HG03442 (cell line): ENCODE measurements around the gene COQ9.

Experiments used
- ATAC-seq: cut with Tn5 transposase; IDR thresholded peaks from one replicate; pipeline ENCODE4 v1.9.1; 2021; ENCODE audit warnings: mild to moderate bottlenecking, moderate library complexity; ENCODE audit not compliant: unreplicated experiment

Gene COQ9

DNA sequence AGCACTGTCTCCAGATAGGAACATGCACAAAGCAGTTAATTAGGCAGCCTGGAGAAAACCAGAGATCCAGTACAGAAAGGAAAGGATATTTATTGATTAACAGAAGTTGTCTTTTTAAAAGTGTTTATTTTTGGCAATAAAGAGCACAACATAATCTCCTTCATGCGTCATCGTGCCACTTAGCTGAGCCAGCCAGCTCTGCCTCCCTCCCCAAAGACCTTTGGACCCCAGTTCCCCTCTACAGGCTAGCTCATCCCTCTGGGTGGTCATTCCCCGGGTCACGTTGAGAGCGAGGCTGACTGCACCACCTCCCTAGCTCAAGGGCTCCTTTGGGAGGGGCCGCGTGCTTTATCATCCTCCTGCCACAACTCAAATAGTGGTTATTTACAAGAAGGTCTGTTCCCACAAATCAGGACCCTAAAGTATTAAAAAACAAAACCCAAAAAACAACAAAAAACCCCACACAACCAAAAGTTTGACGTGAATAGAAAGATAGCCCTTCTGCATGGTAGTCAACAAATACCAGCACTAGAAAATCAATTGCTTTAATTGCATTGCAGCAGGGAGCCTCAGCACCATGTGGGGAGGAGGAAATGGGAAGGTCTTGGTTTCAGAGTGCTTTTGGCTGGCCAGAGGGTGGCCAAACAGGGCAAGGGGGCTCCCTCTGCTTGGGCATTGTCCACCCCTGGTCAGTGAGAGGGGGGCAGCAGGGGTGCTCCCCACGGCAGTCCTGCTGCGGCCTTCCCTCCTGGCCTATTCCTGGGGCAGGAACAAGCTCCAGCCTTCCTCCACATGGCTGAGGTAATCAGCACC is 24.8 kb downstream of the COQ9 start:
- no peak for ATAC-seq

DNA sequence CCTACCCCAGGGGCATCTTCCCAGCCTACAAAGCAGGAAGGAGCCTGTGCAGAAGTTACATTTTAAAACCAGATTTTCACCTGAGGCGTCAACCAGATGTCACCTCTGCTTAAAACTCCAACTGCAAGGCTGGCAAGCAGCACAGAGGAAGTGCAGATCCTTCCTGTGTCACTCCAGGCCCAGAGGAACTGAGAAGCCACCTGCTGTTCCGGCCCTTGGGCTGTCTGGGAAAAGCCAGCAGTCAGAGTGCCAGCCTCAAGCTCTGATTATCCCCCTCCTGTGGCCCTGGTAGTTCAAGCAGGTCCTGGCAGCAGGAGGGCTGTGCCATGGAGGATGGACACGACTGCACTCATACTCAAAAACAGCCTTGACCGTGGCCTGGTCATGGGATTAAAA is 25.4 kb downstream of the COQ9 start:
- ATAC-seq = no peak

DNA sequence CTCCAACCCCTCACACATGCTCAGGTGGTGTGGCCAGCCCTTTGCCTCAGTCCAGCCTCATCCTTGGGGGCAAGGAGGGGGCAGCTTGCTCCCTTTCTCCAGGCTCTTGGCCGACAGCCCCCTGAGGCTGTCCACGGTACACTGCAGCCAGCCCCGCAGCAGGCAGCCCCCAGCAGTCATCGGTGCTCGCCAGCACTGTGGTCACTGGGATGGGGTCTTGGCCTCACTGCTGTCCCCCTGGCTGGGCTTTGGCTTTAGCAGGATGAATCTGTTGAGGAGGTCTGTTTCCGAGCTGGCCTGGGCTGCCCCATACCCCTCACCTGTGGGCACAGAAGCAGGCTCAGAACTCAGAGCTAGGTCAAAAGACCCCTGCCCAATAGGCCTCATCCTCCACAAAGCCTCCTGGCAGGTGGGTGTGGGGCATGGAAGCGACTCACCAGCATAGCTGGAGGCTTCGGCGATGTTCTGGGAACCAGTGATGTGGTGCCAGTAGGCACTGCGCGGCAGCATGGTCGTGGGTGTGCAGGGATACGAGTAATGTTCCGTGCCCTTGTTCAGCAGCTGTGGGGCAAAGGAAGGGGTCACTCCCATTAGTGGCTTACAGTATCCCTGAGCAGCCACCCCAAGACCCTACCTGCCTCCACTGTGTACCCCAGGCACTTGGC is 26.0 kb downstream of the COQ9 start:
- ATAC-seq = no peak

DNA sequence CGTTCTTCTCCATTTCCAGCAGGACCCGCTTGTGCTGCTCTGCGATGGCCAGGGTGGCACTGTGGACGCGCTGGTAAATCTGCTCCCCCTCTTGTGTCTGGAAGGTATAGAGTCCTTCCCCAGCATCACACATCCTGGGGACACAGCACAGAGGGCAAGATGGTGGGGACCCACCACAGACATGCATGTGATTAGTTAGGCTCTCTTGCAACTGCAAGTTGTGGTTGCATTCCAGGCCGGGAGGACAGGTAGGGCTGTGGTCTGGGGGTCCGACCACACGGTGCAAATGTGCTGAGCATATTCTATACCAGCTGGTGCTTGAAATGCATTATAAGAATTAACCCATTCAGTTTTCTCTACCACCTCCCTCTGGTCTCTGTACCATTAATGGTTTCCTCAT is 26.6 kb downstream of the COQ9 start:
- ATAC-seq = no peak

DNA sequence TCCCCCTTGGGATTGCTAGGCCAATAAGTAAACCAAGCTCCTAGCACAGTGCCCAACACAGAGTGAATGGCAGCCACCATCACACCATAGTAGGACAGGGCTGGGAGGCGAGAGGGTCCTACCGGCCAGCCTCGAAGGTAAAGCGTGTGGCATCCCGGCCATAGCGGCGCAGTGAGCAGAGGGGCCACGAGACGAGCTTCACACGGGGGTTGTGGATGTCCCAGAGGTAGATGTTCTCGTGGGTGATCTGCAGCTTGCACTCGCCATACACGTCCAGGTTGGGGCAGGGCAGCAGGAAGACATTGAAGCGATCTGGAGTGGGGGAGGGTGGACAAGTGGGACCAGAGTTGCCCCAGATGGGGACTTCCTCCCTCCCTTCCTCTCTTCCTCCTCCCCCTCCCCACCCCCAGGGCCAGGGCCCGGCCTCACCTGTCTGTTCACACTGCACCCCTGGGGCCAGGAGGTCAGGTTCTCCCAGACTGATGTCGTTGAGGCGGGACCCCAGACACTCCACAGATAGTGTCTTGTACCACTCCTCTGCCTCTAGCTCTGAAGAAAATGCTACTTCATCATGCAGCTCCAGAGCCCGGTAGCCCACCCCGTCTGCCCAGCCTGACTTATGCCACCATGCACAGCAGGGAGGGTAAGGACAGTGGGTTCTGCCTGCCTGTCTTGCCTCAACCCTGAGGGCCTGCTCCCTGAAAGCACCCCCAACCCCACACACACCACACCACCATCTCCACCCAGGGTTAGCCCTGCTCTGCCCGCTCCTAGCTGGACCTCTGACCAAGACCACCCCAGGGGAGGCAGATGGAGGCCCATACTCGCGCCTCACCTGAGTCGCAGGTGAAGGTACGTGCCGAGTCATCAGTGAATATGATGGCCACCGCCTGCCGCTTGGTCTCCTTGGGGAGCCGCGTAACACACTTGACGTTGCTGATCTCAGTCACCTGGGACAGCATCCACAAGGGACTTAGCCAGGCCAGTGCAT is 27.7 kb downstream of the COQ9 start:
- no peak for ATAC-seq

DNA sequence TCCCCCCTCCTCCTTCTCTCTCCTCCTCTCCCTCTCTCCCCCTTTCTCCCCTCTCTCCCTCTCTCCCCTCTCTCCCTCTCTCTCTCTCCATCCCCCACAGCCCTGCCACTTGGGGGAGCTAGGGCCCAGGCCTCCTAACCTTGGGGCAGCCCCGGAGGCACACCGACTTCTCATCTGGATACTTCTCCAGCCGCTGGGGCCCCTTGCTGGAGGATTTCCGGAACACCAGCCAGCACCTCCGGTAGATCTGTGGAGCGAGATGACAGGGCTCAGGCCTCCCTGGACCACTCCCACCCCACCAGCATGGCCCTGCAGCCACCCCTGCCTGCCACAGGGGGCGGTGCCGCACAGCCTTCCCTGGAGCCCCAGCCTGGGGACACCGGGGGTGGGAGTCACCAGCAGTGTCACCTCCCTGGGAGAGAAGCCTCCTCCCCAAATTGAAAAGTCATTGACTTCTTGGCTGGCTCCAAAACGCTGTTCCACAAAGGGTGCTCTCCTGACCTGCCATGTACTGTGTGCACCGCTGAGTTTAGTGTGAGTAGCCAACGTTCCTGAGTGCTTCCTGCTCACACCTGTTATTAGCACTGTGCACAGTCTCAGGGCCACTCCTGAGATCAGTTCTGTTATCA is 28.5 kb downstream of the COQ9 start:
- peak; percentile 88 for ATAC-seq

DNA sequence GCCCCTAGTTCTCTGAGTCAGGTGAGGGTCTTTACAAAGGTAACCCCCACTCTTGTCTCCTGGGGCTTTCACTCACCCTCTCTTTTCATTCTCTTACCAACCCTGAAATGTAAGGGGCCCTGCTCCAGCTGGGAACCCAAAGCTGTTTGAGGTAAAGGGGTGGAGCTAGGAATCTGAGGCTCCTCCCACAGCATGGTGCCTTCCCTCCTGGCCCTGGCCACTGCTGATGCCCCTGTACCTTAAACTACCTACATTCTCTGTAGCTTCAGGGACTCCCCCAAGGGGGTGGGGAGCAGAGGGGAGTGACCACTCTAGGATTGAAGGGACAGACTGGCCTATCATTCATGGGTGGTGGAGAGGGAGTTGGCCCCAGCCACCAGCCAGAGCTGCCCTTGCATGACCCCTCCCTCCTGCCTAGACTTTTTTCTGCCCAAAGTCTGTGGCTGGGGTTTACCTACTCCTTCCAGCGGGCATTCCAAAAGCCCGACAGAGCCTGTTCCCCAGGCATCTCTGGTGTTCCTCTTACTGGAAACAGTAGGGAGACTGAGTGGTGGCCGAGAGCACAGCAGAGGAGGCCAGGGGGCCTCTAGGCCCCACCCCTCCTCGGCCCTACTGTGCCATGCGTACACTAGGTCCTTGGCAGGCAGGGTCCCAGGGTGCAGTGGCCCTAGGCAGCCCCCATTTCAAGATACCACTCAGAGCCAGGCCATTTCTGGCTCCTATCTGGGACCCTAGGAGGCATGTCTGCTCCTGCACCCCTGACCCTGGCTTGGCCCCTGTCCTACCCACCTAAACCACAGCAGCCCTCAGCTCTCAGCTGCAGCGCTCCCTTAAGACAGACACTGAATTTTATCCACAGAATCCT is 29.5 kb downstream of the COQ9 start:
- no peak for ATAC-seq

DNA sequence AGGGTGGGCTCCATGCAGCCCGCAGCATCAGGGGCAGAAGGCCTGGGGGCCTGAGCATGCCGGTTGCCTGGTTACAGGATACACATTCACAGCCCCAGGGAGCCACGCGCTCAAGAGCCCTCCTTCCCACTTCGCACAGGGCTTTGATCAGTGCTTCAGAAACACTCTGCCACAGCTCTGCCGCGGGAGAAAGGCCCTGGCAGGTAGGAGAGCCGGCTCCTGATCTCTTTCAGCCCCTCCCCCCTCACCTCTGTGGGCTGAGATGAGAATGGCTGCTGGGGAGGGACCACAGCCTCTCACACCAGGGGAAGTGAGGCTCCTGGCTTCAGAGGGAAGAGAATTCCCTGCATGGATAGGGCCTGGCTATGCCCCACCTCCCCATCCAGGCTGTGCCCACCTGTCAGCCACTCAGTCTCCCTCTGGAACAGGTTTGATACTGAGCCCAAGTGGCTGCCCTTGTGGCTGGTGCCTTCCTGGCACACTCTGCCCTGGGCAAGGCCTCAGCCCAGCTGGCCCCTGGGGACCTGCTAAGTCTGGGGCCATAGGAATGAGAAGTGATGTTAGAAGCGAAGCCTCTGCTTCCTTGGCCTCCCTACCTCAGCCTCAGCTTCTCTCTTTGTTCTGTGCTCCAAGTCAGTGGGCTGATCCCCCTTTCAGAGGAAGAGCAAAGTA is 30.4 kb downstream of the COQ9 start:
- ATAC-seq = no peak

DNA sequence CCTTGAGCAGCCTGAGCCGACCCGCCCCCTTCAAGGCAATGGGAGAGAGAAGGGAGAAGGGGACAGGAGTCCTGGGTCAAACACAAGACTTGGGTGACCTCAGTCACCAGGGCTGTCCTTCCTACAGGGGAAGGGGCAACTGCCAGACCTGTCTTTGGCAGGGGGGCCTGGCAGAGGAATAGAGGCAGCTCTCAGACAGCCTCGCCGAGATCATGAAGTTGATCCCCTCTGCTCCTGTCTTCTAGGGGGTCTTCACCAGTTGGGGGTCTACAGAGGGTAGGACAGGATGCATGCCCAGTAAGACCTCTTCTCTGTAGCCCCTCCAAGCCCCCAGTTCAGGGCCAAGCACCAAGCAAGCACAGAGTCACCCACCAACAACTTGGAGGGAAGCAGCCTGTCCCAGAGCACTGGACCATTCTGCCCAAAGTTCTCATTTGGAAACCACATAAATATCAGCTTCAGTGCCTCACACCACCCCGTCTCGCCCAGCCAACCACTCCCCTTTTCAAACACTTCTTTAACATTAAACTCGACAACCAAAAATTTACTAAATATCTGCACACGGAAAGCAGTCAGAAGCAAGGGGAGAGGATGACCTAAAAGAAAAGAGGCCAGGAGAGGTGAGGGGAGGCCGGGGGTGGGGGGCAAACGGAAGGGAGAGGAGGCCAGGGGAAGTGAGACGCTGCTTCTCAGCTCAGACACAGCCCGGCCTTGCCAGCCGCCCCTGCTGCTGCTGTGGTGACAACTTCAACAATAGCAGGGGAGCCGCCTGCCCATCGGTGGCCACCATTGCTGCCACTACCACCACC is 31.3 kb downstream of the COQ9 start:
- no peak for ATAC-seq

DNA sequence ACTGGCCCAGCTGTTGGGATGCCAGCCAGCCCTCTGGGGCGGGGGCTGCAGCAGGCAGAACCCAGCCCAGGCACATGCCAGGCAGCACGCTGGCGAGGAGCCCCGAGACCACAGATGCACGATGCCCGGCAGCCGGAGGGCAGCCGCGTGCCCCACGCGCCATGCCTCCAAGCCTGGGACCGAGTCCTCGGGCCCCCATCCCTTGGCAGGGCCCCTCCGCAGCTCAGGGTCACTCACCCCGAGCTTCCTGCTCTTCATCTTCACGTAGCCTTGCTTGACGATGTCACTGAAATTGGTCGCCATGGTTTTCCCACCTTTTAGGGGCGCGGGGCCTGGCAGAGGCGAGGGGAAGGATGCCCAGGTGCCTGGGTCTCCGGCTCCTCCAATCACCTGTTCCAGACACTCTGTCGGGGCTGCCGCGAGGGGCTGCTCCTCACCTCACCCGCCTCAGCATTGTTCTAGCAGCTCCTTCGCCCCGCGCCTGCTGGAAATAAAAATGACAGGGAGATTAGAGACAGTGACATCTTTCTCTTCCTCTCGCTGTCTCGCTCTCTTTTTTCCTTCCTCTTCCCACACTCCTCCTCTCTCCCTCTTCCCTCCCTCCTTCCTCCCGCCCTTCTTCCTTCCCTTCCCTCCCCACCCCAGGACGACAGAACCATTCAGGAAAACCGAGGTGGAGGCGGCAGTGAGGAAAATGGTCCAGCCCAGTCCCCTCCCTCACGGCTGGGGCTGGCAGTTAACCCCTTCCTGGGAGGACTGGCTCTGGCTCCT is 32.1 kb downstream of the COQ9 start:
- ATAC-seq = no peak

DNA sequence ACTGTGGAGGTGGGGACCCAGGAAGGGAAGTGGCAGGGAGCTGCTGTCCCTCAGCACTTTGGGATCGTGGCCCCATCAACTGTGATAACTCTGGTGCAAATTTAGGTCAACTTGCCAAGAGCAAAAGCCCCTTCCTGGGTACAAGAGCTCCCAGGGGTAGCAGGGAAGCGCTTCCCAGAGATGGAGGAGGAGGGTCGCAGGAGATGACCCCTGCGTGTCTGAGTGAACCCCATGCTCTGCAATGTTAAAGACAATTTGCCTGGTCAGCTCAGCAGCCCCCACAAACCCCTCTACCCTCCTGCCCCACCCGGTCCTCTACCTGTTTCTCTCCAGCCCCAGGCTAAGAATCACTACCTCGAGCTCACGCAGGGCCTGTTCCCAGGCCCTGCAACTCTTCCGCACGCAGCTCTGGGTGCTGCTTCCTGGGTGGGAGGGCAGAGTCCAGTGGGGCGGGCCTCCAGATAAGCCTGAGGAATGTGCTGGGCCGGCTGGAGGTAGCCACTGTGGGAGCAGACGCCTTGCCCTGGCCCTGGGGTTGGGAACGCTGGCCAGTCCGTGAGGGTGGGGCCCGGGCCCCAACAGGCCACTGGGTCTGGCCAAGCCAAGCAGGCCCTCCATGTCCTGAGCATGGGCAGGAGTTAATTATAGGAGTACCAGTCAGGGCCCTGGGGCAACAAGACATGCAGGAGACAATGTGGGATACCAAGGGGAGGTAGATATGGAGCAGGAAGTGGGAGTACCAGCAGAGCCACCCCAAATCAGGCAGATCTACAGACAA is 32.9 kb downstream of the COQ9 start:
- no peak for ATAC-seq

DNA sequence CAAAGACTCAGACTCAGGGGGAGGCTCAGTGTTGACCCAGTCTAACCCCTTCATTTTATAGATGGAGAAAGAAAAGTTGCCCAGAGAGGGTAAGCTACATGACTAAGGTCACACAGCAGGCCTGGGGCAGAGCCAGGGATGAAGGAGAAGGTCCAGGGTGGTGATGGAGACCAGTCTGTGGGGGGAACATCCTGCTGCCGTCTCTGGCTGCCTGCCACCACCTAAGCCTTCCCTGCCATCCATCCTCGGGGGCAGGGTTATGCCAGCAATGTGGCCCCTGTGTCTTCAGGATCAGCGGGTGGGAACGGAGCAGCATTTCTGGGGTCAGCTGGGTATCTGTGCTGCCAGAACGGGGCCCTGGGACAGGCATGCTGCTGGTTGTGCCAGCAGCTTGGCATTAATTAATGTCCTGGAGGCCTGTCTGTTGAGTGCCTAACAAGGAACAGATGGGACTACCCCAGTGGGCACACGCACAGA is 33.5 kb downstream of the COQ9 start:
- ATAC-seq = no peak

DNA sequence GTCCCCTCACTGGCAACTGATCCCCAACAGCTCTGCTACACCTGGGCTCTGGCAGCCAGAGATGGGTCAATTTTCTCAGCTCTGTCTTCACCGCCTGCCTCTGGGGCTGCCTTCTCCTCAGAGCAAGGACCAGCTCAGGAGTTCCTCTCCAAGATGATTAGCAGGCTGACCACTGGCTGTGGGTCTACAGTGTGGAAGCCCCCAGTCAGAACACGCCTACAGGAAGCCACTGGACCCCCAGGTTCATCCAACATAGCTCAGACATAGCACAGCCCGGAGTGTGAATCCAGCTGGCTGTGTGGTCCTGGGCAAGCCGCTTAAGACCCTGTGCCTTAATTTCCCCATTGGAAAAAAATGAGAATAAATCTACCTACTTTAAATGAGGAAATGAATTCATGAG is 34.1 kb downstream of the COQ9 start:
- no peak for ATAC-seq

DNA sequence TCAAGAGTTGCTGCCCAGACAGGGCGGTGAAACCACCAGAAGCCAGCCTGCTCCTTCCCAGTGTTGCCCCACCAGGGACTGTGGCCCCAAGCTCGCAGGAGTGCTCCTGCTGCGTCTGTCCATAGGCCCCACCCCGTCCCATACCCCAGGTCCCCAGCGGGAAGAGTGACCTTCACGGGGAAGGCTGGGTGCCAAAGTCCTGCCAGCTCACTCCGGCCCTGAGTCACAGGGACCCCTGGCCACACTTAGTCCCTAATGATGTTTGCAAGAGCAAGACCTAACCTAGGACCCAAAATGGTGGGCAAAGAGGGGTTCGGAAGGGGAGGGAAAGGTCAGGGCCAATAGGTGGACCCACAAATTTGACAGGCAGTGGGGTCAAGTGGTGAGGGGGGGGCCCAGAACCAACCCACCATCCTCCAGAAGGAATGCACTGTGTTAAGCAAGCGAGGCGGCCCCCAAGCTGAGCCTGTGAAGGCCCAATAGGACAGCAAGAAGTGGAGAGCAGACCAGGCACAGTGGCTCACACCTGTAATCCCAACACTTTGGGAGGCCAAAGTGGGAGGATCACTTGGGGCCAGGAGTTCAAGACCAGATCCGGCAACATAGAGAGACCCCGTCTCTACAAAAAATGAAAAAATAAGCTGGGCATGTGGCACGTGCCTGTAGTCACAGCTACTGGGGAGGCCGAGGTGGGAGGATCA is 35.7 kb downstream of the COQ9 start:
- no peak for ATAC-seq

DNA sequence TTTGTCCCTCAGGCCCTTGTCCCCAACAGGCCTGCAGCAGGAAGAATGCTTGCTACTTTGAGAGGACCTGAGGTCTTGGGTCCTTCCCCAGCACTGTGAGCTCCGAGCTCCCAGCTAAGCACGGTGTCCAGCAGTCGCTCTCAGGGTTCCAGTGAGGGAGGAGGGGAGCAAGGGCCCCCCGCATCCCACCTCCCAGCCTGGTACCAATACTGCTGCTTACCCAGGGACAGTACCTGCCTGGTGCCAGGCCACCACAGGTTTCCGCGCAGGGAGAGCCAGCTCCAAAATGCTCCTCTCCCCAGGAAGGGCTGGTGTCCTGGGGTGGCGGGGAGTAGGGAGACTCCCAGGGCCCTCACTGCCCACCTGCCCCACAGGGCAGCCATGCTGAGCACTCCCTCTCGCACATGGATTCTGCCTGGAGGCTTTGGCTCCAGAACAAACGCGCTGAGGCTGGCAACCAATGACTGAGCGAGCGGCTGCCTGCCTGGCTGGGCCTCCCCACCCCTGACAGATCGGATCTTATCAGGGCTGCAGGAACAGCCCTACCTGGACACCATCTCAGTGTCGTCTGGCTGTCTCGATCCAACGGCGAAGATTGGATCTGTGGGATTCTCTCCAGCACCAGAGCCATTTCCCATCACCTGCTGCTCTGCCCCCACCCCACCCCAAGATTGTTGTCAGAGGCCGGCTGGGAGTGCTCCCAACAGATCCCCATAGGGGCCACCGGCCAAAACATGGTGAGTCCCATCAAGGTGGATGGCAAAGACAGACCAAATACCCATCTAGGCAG is 36.6 kb downstream of the COQ9 start:
- no peak for ATAC-seq
